Epithelial cell of esophagus (primary cell): ENCODE data around the gene CCDC92.

Experiments
- DNase-seq: peaks from one replicate; pipeline ENCODE4 v3.0.0; 2010; ENCODE audit warnings: low read depth
- H3K4me3 ChIP-seq: 2 replicates; pipeline ENCODE4 v1.5.1; 2011; ENCODE audit warnings: mild to moderate bottlenecking, low read length, control low read depth
- TF ChIP-seq, protein P1 (sequence below): IDR thresholded peaks from 2 replicates; pipeline ENCODE4 v1.5.1; 2011; ENCODE audit warnings: low read depth, mild to moderate bottlenecking, low read length, control low read depth, inconsistent platforms; ENCODE audit not compliant: insufficient read depth; ENCODE audit errors: missing control alignments

Gene CCDC92

DNA sequence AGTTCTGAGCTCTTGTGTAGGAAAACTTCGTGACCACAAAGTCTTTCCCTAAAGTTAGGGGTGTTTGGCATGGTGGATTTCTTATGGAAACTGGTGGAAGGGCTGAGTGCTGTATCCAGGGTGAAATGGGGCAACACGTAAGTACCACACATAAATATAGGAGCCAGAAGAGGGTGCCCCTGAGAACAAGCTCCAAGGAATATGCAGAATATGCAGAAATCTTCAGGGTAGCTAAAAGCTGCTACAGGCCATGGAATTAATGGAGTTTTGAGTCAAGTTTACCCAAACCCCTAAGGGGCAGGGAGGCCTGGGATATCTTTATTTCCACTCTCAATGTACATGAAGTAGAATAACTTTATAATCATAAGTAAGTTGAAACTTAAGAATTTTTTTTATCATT is 44.4 kb upstream of the CCDC92 start:
- DNase-seq = no peak
- TF ChIP-seq, protein P1, sequence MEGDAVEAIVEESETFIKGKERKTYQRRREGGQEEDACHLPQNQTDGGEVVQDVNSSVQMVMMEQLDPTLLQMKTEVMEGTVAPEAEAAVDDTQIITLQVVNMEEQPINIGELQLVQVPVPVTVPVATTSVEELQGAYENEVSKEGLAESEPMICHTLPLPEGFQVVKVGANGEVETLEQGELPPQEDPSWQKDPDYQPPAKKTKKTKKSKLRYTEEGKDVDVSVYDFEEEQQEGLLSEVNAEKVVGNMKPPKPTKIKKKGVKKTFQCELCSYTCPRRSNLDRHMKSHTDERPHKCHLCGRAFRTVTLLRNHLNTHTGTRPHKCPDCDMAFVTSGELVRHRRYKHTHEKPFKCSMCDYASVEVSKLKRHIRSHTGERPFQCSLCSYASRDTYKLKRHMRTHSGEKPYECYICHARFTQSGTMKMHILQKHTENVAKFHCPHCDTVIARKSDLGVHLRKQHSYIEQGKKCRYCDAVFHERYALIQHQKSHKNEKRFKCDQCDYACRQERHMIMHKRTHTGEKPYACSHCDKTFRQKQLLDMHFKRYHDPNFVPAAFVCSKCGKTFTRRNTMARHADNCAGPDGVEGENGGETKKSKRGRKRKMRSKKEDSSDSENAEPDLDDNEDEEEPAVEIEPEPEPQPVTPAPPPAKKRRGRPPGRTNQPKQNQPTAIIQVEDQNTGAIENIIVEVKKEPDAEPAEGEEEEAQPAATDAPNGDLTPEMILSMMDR = no peak
- H3K4me3 ChIP-seq = no peak overlapping the region

DNA sequence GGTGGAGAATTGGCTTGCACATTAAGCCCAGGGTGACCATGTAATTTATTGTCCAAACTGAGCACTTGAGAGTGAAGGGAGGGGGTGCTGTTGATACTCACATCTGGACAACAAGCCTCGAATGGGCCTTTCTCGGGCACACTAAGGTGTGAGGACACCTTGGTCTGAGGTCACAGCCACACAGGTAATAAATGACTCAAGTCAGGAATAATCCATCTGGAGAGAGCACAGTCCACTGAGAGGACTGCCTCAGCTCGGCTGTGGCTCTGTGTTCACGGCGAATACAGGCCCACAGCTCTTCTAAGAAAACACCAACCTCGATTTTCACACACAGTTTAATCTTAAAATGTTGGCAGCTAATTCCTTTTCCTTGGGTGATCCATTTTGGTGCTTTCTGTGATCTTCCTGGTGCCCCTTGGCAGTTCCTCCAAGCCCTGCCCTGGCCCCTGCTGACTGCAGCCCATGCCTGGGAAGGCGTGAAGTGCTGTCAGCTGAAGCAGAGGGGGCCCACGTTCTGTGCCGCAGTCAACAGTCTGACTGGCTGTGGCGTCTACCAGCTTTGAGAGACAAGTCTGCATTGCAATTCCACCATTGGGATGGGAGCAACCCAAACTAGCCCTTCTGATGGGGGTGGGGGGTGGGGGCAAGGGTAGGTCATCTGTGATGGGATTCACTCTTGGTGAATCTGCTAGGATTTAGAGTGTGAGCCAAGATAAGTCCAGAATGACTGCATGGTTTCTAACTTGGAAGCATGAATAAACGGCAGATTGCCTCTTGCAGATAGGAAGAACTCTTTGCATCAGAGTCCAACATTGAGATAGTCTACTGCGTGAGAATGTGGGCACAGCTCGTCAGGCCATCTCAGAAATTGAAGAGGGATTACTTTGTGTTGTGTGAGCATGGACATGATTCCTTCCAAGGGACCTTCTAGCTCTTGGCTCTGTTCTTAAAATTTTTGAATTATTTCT is 43.1 kb upstream of the CCDC92 start:
- TF ChIP-seq, protein P1 = no peak
- no peak overlapping the region for H3K4me3 ChIP-seq
- DNase-seq = no peak

DNA sequence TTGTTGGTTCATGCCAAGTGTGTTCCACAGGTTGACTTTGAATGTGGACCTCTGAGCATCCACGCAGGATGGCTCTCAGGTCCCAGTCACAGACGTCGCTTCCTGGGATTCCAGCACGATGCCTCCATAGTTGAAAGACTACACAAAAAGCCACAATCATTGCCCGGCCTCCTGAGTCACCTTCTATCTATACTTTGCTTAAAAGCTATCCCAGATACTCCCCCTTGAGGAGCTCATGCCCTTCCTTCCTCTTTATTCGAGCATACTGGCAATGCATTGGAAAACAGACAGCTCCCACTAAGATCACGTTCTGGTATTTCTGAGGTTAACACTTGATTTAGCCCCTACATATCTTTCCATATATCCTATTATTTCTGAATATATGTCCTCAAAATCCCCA is 40.4 kb upstream of the CCDC92 start:
- no peak overlapping the region for H3K4me3 ChIP-seq
- no peak for DNase-seq
- TF ChIP-seq, protein P1 = no peak

DNA sequence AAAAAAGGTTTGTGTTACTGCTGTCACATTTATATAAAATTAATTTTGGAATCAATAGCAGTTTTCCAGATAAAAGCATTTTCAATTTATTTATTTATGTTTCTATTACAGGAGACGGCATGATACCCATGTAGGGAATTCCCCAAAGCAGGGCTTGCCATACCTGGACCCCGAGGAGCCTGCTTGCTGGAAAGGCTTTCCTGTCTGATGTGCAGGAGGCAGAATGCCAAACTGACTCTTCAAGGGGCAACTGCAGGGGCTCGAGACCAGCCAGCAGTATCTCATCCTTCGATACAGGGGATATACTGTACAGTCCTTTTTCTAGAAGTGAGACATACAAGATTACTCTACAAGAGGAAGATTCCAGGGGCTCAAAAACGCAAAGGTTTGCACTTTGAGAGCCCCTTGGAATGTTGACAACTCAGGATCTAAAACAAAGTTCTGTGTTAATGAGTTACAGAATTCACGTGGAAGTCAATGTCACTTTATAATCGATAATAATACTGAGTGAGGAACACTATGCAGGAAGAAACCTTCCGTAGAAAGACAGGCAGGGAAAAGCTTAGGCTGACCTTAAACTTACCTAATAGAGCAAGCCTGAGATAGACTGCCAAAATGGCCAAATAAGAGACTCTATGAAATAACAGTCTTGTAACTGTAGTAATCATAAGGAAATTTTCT is 38.9 kb upstream of the CCDC92 start:
- DNase-seq = no peak
- no peak overlapping the region for H3K4me3 ChIP-seq
- TF ChIP-seq, protein P1 = no peak

DNA sequence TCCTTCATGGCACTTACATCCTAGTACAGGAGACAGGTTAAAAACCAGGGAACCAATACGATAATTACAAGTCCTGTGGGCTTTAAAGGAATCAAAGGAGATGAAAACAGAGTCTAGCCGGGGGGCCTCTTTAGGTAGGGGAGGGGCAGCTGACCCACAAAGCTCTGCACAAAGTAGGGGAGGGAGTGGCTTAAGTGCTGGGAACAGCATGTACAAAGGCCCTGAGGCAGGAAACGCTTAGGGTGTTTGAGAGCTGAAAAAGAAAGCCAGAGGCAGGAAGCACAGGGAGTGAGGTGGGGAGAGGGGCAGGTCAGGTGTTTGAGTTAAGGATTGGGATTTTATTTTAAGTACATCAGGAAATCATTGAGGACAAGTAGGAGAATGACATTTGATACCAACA is 38.1 kb upstream of the CCDC92 start:
- no peak for DNase-seq
- H3K4me3 ChIP-seq = no peak overlapping the region
- TF ChIP-seq, protein P1 = no peak

DNA sequence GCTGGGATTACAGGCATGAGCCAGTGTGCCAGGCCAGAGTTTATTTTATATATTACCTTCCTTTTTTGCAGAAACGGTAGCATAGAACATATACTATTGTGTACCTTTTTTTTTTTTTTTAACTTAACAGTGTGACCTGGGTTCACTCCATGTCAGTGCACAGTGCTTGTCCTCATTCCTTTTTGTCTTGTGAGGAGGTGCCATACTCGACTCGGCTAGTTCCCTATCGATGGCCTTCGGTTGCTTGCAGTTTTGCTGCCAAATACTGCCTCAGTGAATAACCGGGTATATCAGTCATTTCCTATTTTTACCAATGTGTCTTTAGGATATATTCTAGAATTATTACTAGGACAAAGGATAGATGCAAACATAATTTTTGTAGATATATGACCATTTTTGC is 37.1 kb upstream of the CCDC92 start:
- DNase-seq = no peak
- H3K4me3 ChIP-seq = no peak overlapping the region
- TF ChIP-seq, protein P1 = no peak
